B cell (primary cell): Measurements from ENCODE around the gene HLA-DQA1. TPM values are rescaled to one million over a fixed set of nuclear protein-coding genes. Genes with fewer than 3 reads are reported as not detected.
A peak's percentile ranks its signal among the peaks of the same experiment; 100 is the strongest.

ENCODE experiments used
- ATAC-seq: fragments of 200-7000 bp; cut with Tn5 transposase; one replicate; pipeline ENCODE4 v1.10.0; 2021; ENCODE audit warnings: low read depth, mild to moderate bottlenecking, moderate number of reproducible peaks, moderate library complexity
- CTCF ChIA-PET: fragments of 350-600 bp; sonication (Branson Sonifier 250); formaldehyde crosslinking; loops from one replicate; lab custom pipeline; 2021; ENCODE audit warnings: antibody characterized with exemption, inconsistent platforms; lab: Charles Lee
- POLR2A ChIA-PET: fragments of 350-600 bp; sonication (Branson Sonifier 250); formaldehyde crosslinking; loops from one replicate; lab custom pipeline; 2021; ENCODE audit warnings: antibody characterized with exemption; lab: Charles Lee
- DNase-seq: peaks from one replicate; pipeline ENCODE4 v3.0.0; 2013
- H2AFZ ChIP-seq: 2 replicates; pipeline ENCODE4 v1.6.1; 2012; ENCODE audit warnings: mild to moderate bottlenecking, low read depth, low read length; ENCODE audit not compliant: insufficient read depth, poor library complexity, severe bottlenecking
- H3K27ac ChIP-seq, 2 donors: 1 replicate in 1 of 2; 2 replicates in 1 of 2; pipeline ENCODE4 v1.5.1; 2012 to 2013; ENCODE audit warnings: low read length in 2 of 2, mild to moderate bottlenecking in 2 of 2, moderate library complexity in 1 of 2
- H3K27me3 ChIP-seq, 4 experiments: fragments of 200-600 bp in 1 of 4; sonication (generic) in 1 of 4; replicated peaks in 1 of 4; 1 replicate in 2 of 4; 2 replicates in 2 of 4; pipeline versions ENCODE4 v1.6.1 to v1.7.0; 2013 to 2016; ENCODE audit warnings: low read length in 3 of 4, mild to moderate bottlenecking in 2 of 4, mixed read lengths in 1 of 4, moderate library complexity in 1 of 4; ENCODE audit not compliant: insufficient read depth in 4 of 4, control insufficient read depth in 3 of 4; ENCODE audit errors: control extremely low read depth in 1 of 4
- H3K36me3 ChIP-seq, 2 experiments: replicated peaks in 1 of 2; 1 replicate in 1 of 2; 2 replicates in 1 of 2; pipeline versions ENCODE4 v1.6.1 to v1.7.1; 2013; ENCODE audit warnings: low read length in 1 of 2; ENCODE audit not compliant: insufficient read depth in 2 of 2, control insufficient read depth in 1 of 2; ENCODE audit errors: control extremely low read depth in 1 of 2, extremely low read depth in 1 of 2
- H3K4me1 ChIP-seq, 2 donors: fragments of 200-600 bp in 1 of 2; sonication (generic) in 1 of 2; 1 replicate in 1 of 2; 2 replicates in 1 of 2; pipeline versions ENCODE4 v1.5.1 to v1.6.1; 2013 to 2017; ENCODE audit warnings: low read length in 2 of 2; ENCODE audit not compliant: control insufficient read depth in 2 of 2, insufficient read depth in 2 of 2
- H3K4me2 ChIP-seq: replicated peaks from 2 replicates; pipeline ENCODE3; 2012; ENCODE audit warnings: mild to moderate bottlenecking, low read depth, low read length; ENCODE audit not compliant: poor library complexity, severe bottlenecking
- H3K4me3 ChIP-seq, 5 experiments: fragments of 200-600 bp in 1 of 5; sonication (generic) in 1 of 5; 1 replicate in 3 of 5; 2 replicates in 2 of 5; pipeline versions ENCODE4 v1.5.1 to v1.7.0; 2011 to 2016; ENCODE audit warnings: low read length in 4 of 5, mild to moderate bottlenecking in 4 of 5, low read depth in 2 of 5, control low read depth in 1 of 5, moderate library complexity in 1 of 5; ENCODE audit not compliant: insufficient read depth in 1 of 5; ENCODE audit errors: control extremely low read depth in 1 of 5, extremely low read depth in 1 of 5
- H3K79me2 ChIP-seq: fragments of 200-600 bp; sonication (generic); one replicate; pipeline ENCODE4 v1.6.0; 2016; ENCODE audit warnings: low read length; ENCODE audit not compliant: control insufficient read depth, insufficient read depth
- H3K9ac ChIP-seq: fragments of 200-600 bp; sonication (generic); 2 replicates; pipeline ENCODE4 v1.6.1; 2017; ENCODE audit warnings: mild to moderate bottlenecking, low read length, moderate library complexity
- H3K9me3 ChIP-seq, 3 donors: one replicate each; pipeline versions ENCODE4 v1.6.1 to v1.7.1; 2013; ENCODE audit warnings: low read length in 2 of 3; ENCODE audit not compliant: control insufficient read depth in 2 of 3, insufficient read depth in 1 of 3; ENCODE audit errors: control extremely low read depth in 1 of 3
- H4K20me1 ChIP-seq: 2 replicates; pipeline ENCODE4 v1.6.0; 2012; ENCODE audit warnings: mild to moderate bottlenecking, low read length; ENCODE audit not compliant: insufficient read depth, control insufficient read depth, poor library complexity, severe bottlenecking
- H3K27ac Mint-ChIP-seq: one replicate; pipeline ENCODE4 v1.8.0; 2021; ENCODE audit warnings: mixed read lengths
- H3K27me3 Mint-ChIP-seq: one replicate; pipeline ENCODE4 v1.8.0; 2021; ENCODE audit warnings: mixed read lengths
- H3K4me1 Mint-ChIP-seq: one replicate; pipeline ENCODE4 v1.8.0; 2021; ENCODE audit warnings: mixed read lengths
- H3K4me3 Mint-ChIP-seq: one replicate; pipeline ENCODE4 v1.8.0; 2021; ENCODE audit warnings: mixed read lengths
- H3K9me3 Mint-ChIP-seq: one replicate; pipeline ENCODE4 v1.8.0; 2022; ENCODE audit warnings: mixed read lengths; ENCODE audit not compliant: insufficient read depth
- EZH2 ChIP-seq: IDR thresholded peaks from 2 replicates; pipeline ENCODE4 v1.6.1; 2012; ENCODE audit warnings: borderline replicate concordance, low read depth, mild to moderate bottlenecking, moderate library complexity, low read length; ENCODE audit not compliant: insufficient read depth, poor library complexity, severe bottlenecking
- WGBS: methylation state at CpG from one replicate; pipeline ENCODE4 v1.1.5; 2013; ENCODE audit warnings: missing lambda C conversion rate; ENCODE audit not compliant: insufficient coverage; 5-methylcytosine and 5-hydroxymethylcytosine counted together
- intact Hi-C: fragments of 100-400 bp; cut with micrococcal nuclease; formaldehyde crosslinking; loops from one replicate; pipeline ENCODE4 v1.10.0; 2022
- polyA plus RNA-seq: library from polyadenylated mRNA; depleted of rRNA; stranded (reverse); fragments of >200 nt; gene quantifications from 2 replicates; pipeline ENCODE4 v1.2.3, GENCODE V29; 2012
- total RNA-seq, 2 donors: library from RNA; stranded (reverse); fragments of 120-200 nt in 1 of 2; gene quantifications; 1 replicate in 1 of 2; 2 replicates in 1 of 2; pipeline versions ENCODE4 v1.2.3 to v1.2.4, GENCODE V29; 2013 to 2022
- TF ChIP-seq, protein P1 (sequence below): fragments of 200-600 bp; IDR thresholded peaks from one replicate; pipeline ENCODE4 v1.8.0; 2022; ENCODE audit warnings: antibody characterized with exemption, mild to moderate bottlenecking

The HLA-DQA1 gene
- total and polyA plus RNA-seq, 2 donors (not counting 1 experiment from before 2014, with no cell fraction given) = 486 to 489 TPM

GRCh38 chr6:32635526-32636123, 1.6 kb upstream of the HLA-DQA1 start:
- intact Hi-C loops = loop anchor here (2.0 to 5.0 kb wide), 2 partner anchors 25 to 33 kb away; no protein-coding TSS in a partner anchor
- H3K27me3 Mint-ChIP-seq = no peaks in the 10 kb centered on the region
- peak overlapping the region; percentile 99 for H3K27ac Mint-ChIP-seq
- H3K27ac ChIP-seq = peak overlapping the region; percentile 94 to 98
- TF ChIP-seq EZH2 = no peak
- TF ChIP-seq, protein P1, sequence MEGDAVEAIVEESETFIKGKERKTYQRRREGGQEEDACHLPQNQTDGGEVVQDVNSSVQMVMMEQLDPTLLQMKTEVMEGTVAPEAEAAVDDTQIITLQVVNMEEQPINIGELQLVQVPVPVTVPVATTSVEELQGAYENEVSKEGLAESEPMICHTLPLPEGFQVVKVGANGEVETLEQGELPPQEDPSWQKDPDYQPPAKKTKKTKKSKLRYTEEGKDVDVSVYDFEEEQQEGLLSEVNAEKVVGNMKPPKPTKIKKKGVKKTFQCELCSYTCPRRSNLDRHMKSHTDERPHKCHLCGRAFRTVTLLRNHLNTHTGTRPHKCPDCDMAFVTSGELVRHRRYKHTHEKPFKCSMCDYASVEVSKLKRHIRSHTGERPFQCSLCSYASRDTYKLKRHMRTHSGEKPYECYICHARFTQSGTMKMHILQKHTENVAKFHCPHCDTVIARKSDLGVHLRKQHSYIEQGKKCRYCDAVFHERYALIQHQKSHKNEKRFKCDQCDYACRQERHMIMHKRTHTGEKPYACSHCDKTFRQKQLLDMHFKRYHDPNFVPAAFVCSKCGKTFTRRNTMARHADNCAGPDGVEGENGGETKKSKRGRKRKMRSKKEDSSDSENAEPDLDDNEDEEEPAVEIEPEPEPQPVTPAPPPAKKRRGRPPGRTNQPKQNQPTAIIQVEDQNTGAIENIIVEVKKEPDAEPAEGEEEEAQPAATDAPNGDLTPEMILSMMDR = no peak
- CTCF ChIA-PET = interaction anchor here (1.2 to 7.7 kb wide), 3 partner anchors 8 to 22 kb away, joined by 3 to 59 read pairs (median 4); no protein-coding TSS in a partner anchor
- peak overlapping the region in 1 of 5 experiments; percentile 100 for H3K4me3 ChIP-seq
- H3K4me1 Mint-ChIP-seq = peaks cover 62% of the 10 kb centered on the region
- no peaks in the 10 kb centered on the region for H3K9me3 Mint-ChIP-seq
- no peak overlapping the region for H2AFZ ChIP-seq
- WGBS = no CpG with 5 or more reads among the region's 2 CpGs
- peaks cover 0 to 6% of the 10 kb centered on the region in 2 experiments for H3K36me3 ChIP-seq
- POLR2A ChIA-PET = interaction anchor here (0.6 to 6.6 kb wide), 7 partner anchors 10 to 105 kb away, joined by 3 to 82 read pairs (median 15); partner anchors contain the start of gene HLA-DRB5
- DNase-seq = peak; percentile 52
- no peaks in the 10 kb centered on the region for H3K27me3 ChIP-seq
- no peaks in the 10 kb centered on the region for H4K20me1 ChIP-seq
- H3K79me2 ChIP-seq = peaks cover 74% of the 10 kb centered on the region
- ATAC-seq = no peak
- H3K9ac ChIP-seq = peak overlapping the region; percentile 100
- H3K4me2 ChIP-seq = peak overlapping the region; percentile 75
- no peaks in the 10 kb centered on the region for H3K9me3 ChIP-seq
- peaks cover 44 to 48% of the 10 kb centered on the region in 2 donors for H3K4me1 ChIP-seq
- H3K4me3 Mint-ChIP-seq = peak overlapping the region; percentile 78

DNA sequence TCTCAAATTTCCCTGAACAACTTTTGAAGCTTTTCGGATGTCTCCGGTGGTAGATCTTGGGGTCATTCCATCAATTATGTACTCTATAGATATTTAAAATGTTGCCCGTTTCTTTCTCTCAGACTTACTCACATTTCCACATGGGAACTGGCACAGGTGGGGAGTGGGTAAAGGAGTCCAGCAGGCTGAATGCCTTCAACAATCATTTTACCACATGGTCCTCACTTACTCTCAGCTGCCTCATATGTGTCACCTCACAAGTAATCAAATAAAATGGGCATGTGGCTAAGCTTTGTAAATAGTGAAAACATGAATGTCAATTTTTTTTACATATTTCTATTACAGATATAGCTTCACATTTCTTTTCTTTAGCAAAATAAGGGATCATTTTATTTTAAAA, 677 bp downstream of the HLA-DQA1 start:
- peak overlapping the region; percentile 80 for H3K4me2 ChIP-seq
- Mint-ChIP-seq H3K27me3 (no peaks in the 10 kb centered on the region), H3K27ac (peak overlapping the region; percentile 99), H3K4me3 (peak overlapping the region; percentile 99), H3K4me1 (peaks cover 68% of the 10 kb centered on the region), H3K9me3 (no peaks in the 10 kb centered on the region)
- H2AFZ ChIP-seq = no peak overlapping the region
- peak overlapping the region; percentile 100 for H3K9ac ChIP-seq
- H3K27ac ChIP-seq = peak overlapping the region; percentile 83 to 98
- H4K20me1 ChIP-seq = no peaks in the 10 kb centered on the region
- peaks cover 64% of the 10 kb centered on the region for H3K79me2 ChIP-seq
- TF ChIP-seq, protein P1 = no peak
- TF ChIP-seq EZH2 = no peak
- H3K4me1 ChIP-seq = peaks cover 38 to 51% of the 10 kb centered on the region in 2 donors
- ATAC-seq (no peak), DNase-seq (peak; percentile 58)
- peak overlapping the region; percentile 49 to 100 (median 66) for H3K4me3 ChIP-seq
- peaks cover 0 to 6% of the 10 kb centered on the region in 2 experiments for H3K36me3 ChIP-seq
- H3K9me3 ChIP-seq = no peaks in the 10 kb centered on the region
- intact Hi-C loops = loop anchor here (1.0 to 5.0 kb wide), 4 partner anchors 10 to 36 kb away; no protein-coding TSS in a partner anchor
- ChIA-PET CTCF (interaction anchor here (0.9 to 7.7 kb wide), 6 partner anchors 16 to 231 kb away, joined by 3 to 59 read pairs (median 4); partner anchors contain the start of gene HLA-DRA), POLR2A (interaction anchor here (0.7 to 6.6 kb wide), 17 partner anchors 10 to 198 kb away, joined by 3 to 82 read pairs (median 7); partner anchors contain the start of genes HLA-DQA2, HLA-DQB1, HLA-DRA and HLA-DRB5)
- H3K27me3 ChIP-seq = no peaks in the 10 kb centered on the region
- WGBS = no CpG with 5 or more reads among the region's 3 CpGs
